K562 (cell line): ENCODE data around the gene VTCN1. TPM values are rescaled to one million over a fixed set of nuclear protein-coding genes. Genes with fewer than 3 reads are reported as not detected.

Experiments
- ATAC-seq: fragments of 200-7000 bp; cut with Tn5 transposase; 3 replicates; pipeline ENCODE4 v1.9.1; 2020; ENCODE audit warnings: moderate library complexity
- BruUV-seq: library from RNA; stranded (reverse); fragments of 400-500 nt; replicated peaks from 2 replicates; lab custom pipeline; 2021; lab: Mats Ljungman, UMichigan
- CTCF ChIA-PET: fragments of 300-600 bp; formaldehyde crosslinking; extraction: SDS; loops from one replicate; lab custom pipeline; 2021; ENCODE audit warnings: low intra/inter-chr PET ratio; lab: Yijun Ruan, JAX
- POLR2A ChIA-PET: fragments of 300-600, 350-650 bp; sonication (Branson Sonifier 250); formaldehyde crosslinking; extraction: SDS; loops from one replicate; lab custom pipeline; 2021; ENCODE audit warnings: antibody characterized with exemption, inconsistent platforms; lab: Yijun Ruan, JAX
- DNase-seq, 4 experiments: peaks; one replicate each; pipeline versions ENCODE4 v3.0.0 to v3.0.0-alpha.2; 2011 to 2018; ENCODE audit warnings: low spot score in 3 of 4, mixed read lengths in 3 of 4; ENCODE audit errors: extremely low read depth in 1 of 4
- FAIRE-seq: peaks from 2 replicates; lab custom pipeline; 2011; peaks lifted over from hg19 to GRCh38; lab: Jason Lieb, UNC
- H2AFZ ChIP-seq: 2 replicates; pipeline ENCODE4 v1.6.0; 2011; ENCODE audit warnings: low read depth, low read length, control low read depth, inconsistent platforms
- H3K27ac ChIP-seq: fragments of 200-600 bp; 3 replicates; pipeline ENCODE4 v1.8.0; 2011; ENCODE audit warnings: low read depth, mild to moderate bottlenecking, control low read depth, inconsistent platforms, low read length, moderate library complexity, mixed read lengths; ENCODE audit errors: extremely low read depth
- H3K27me3 ChIP-seq, 2 experiments: fragments of 300-600 bp in 1 of 2; 2 replicates in 1 of 2; 3 replicates in 1 of 2; pipeline versions ENCODE4 v1.6.0 to v1.8.0; 2011; ENCODE audit warnings: inconsistent platforms in 2 of 2, low read length in 2 of 2, mild to moderate bottlenecking in 1 of 2, mixed read lengths in 1 of 2, moderate library complexity in 1 of 2; ENCODE audit not compliant: control insufficient read depth in 2 of 2, insufficient read depth in 2 of 2
- H3K36me3 ChIP-seq: fragments of 300-600 bp; 3 replicates; pipeline ENCODE4 v1.8.0; 2011; ENCODE audit warnings: mild to moderate bottlenecking, low read length, inconsistent platforms; ENCODE audit not compliant: control insufficient read depth, insufficient read depth
- H3K4me1 ChIP-seq, 2 experiments: fragments of 200-600 bp in 1 of 2; replicated peaks in 1 of 2; 2 replicates in 1 of 2; 3 replicates in 1 of 2; pipeline versions ENCODE4 v1.5.1 to v1.8.0; 2011; ENCODE audit warnings: inconsistent platforms in 2 of 2, low read length in 2 of 2, mild to moderate bottlenecking in 1 of 2, mixed read lengths in 1 of 2, moderate library complexity in 1 of 2; ENCODE audit not compliant: control insufficient read depth in 2 of 2, insufficient read depth in 2 of 2
- H3K4me2 ChIP-seq: 2 replicates; pipeline ENCODE4 v1.6.1; 2011; ENCODE audit warnings: low read length, control low read depth, inconsistent platforms, mixed read lengths; ENCODE audit not compliant: insufficient read depth
- H3K4me3 ChIP-seq: fragments of 200-600 bp; sonication (generic), shearing (Covaris generic); 2 replicates; pipeline ENCODE4 v1.5.1; 2016; ENCODE audit warnings: control low read depth, inconsistent platforms
- H3K79me2 ChIP-seq: fragments of 200-600 bp; 3 replicates; pipeline ENCODE4 v1.8.0; 2011; ENCODE audit warnings: low read length, inconsistent platforms; ENCODE audit not compliant: control insufficient read depth, insufficient read depth
- H3K9ac ChIP-seq, 2 experiments: 2 replicates each; pipeline versions ENCODE4 v1.6.0 to v1.6.1; 2011; ENCODE audit warnings: low read depth in 2 of 2, low read length in 2 of 2, control low read depth in 1 of 2, inconsistent platforms in 1 of 2, mild to moderate bottlenecking in 1 of 2, mixed read lengths in 1 of 2; ENCODE audit not compliant: insufficient read depth in 1 of 2
- H3K9me1 ChIP-seq: one replicate; pipeline ENCODE4 v1.6.0; 2011; ENCODE audit warnings: inconsistent platforms, mild to moderate bottlenecking, low read length, moderate library complexity; ENCODE audit not compliant: control insufficient read depth, insufficient read depth
- H3K9me3 ChIP-seq: replicated peaks from 2 replicates; pipeline ENCODE4 v1.5.1; 2011; ENCODE audit warnings: low read depth, low read length, inconsistent platforms; ENCODE audit not compliant: control insufficient read depth, insufficient read depth
- H4K20me1 ChIP-seq: replicated peaks from 2 replicates; pipeline ENCODE4 v1.6.1; 2011; ENCODE audit warnings: low read length, inconsistent platforms, mixed read lengths; ENCODE audit not compliant: control insufficient read depth, insufficient read depth
- FOXJ3 ChIP-seq: sonication (generic); formaldehyde crosslinking; IDR thresholded peaks from 2 replicates; pipeline ENCODE4 v1.4.0; 2020; ENCODE audit warnings: mild to moderate bottlenecking, missing genetic modification reagents
- NR2C1 ChIP-seq, 2 experiments: fragments of 450-650 bp; IDR thresholded peaks; 2 replicates each; pipeline ENCODE4 v1.6.1; 2017; ENCODE audit warnings: mild to moderate bottlenecking in 2 of 2, antibody characterized with exemption in 1 of 2, inconsistent platforms in 1 of 2, missing compliant biosample characterization in 1 of 2, missing genetic modification characterization in 1 of 2
- PHF21A ChIP-seq: fragments of 450-650 bp; IDR thresholded peaks from 2 replicates; pipeline ENCODE4 v1.6.1; 2017; ENCODE audit warnings: low read depth, borderline replicate concordance
- POLR2G ChIP-seq: fragments of 200-400 bp; formaldehyde crosslinking; IDR thresholded peaks from 2 replicates; pipeline ENCODE4 v1.6.1; 2017; ENCODE audit warnings: low read depth, mild to moderate bottlenecking, antibody characterized with exemption, low read length, moderate library complexity
- WHSC1 ChIP-seq: IDR thresholded peaks from one replicate; pipeline ENCODE4 v1.6.1; 2012; ENCODE audit warnings: low read length, control low read depth, inconsistent platforms
- WGBS: fragments of 100-300 bp; shearing (Covaris generic); methylation state at CpG from one replicate; pipeline ENCODE4 v1.1.6; 2016; ENCODE audit warnings: low coverage, mixed read lengths; ENCODE audit not compliant: insufficient coverage; ENCODE audit errors: missing lambda C conversion rate; 5-methylcytosine and 5-hydroxymethylcytosine counted together
- in situ Hi-C: fragments of 300-500 bp; cut with MboI; formaldehyde crosslinking; loops from 4 replicates; pipeline ENCODE4 v1.15.0; 2018; ENCODE audit warnings: inconsistent platforms, mixed read lengths
- intact Hi-C: fragments of 100-400 bp; cut with micrococcal nuclease; formaldehyde crosslinking; loops from 2 replicates; pipeline ENCODE4 v1.14.2; 2022
- polyA plus RNA-seq, 8 experiments: library from polyadenylated mRNA; depleted of rRNA in 4 of 8; stranded (reverse) in 5 of 8; unstranded in 3 of 8; fragments of >200 nt; fragmentation: Nextera tagmentation in 2 of 8; fragmentation: Illumina TruSeq in 1 of 8; extraction: Ambion mirVana in 2 of 8; extraction: Trizol in 1 of 8; gene quantifications; 2 replicates each; pipeline versions ENCODE4 v1.2.1 to v1.2.3, GENCODE V29; 2011 to 2014; ENCODE audit warnings: inconsistent platforms in 1 of 8, missing spikeins in 1 of 8
- total RNA-seq, 7 experiments: library from RNA; depleted of rRNA in 6 of 7; stranded (reverse); fragments of >200 nt in 6 of 7; fragmentation: Illumina TruSeq in 2 of 7; extraction: Trizol in 2 of 7; gene quantifications; 2 replicates each; pipeline versions ENCODE4 v1.2.1 to v1.2.3, GENCODE V29; 2011 to 2021; ENCODE audit warnings: low replicate concordance in 1 of 7
- TF ChIP-seq, protein P1 (sequence below): fragments of 250-450 bp; sonication (Bioruptor Pico); IDR thresholded peaks from 2 replicates; pipeline ENCODE4 v1.8.0; 2022; ENCODE audit warnings: inconsistent platforms
- TF ChIP-seq, protein P2 (sequence below), 3 experiments: fragments of 200-800 bp in 1 of 3; sonication (Bioruptor generic) in 1 of 3; sonication (generic) in 1 of 3; formaldehyde crosslinking in 1 of 3; IDR thresholded peaks; 2 replicates each; pipeline versions ENCODE4 v1.6.1 to v1.8.0; 2016 to 2022; ENCODE audit warnings: mild to moderate bottlenecking in 2 of 3, missing compliant biosample characterization in 2 of 3, missing genetic modification characterization in 2 of 3, missing genetic modification reagents in 1 of 3

Gene VTCN1
- total and polyA plus RNA-seq, 9 of the 15 experiments (the other 6 are each of a cell fraction or from before 2014, with no cell fraction given): not detected

DNA sequence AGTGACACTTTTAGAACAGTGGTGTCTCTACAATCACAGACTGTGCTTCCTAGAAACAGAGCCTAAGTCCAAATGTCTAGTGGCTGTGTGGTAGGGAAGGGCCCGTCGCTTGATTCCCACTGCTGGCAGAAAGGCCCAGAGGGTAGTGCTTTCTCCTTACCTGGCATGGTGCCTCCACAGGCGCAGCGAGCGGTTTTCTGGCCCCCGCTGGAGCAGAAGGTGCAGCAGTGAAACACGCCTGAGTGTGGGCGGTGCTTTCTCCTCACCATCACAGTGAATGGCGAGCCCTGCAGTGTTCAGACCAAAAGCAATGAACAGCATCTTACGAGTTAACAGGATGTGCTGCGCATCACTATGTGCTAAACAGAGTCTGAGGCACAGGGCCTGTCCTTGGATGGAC is 97.5 kb downstream of the VTCN1 start:
- Histone ChIP-seq H3K27me3 (no peaks in the 10 kb centered on the region), H3K4me2 (no peak overlapping the region), H3K36me3 (peaks cover 5% of the 10 kb centered on the region; the same call in 1 of the 3 replicates), H4K20me1 (no peaks in the 10 kb centered on the region), H3K27ac (no peak overlapping the region), H3K4me1 (peaks cover 0 to 11% of the 10 kb centered on the region in 2 experiments; a peak in 3 of 5 replicates), H3K9me3 (no peaks in the 10 kb centered on the region), H2AFZ (no peak overlapping the region)
- in situ Hi-C loops: no loop called here
- ATAC-seq (no peak), DNase-seq (no peak)
- 84% methylated on average over 11 of the region's 11 CpGs for WGBS
- no TSS peak for BruUV-seq
- TF ChIP-seq FOXJ3 (CRISPR knock-in tag) (no peak), WHSC1 (no peak), PHF21A (no peak), NR2C1 (IDR thresholded peaks at IDR 0.05) (no peak), NR2C1 (tag; IDR thresholded peaks at IDR 0.05) (no peak), POLR2G (0 out of 2 replicates have a peak, but pooled peaks have one; percentile 5)
- TF ChIP-seq, protein P1, sequence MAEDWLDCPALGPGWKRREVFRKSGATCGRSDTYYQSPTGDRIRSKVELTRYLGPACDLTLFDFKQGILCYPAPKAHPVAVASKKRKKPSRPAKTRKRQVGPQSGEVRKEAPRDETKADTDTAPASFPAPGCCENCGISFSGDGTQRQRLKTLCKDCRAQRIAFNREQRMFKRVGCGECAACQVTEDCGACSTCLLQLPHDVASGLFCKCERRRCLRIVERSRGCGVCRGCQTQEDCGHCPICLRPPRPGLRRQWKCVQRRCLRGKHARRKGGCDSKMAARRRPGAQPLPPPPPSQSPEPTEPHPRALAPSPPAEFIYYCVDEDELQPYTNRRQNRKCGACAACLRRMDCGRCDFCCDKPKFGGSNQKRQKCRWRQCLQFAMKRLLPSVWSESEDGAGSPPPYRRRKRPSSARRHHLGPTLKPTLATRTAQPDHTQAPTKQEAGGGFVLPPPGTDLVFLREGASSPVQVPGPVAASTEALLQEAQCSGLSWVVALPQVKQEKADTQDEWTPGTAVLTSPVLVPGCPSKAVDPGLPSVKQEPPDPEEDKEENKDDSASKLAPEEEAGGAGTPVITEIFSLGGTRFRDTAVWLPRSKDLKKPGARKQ: no peak
- TF ChIP-seq, protein P2, sequence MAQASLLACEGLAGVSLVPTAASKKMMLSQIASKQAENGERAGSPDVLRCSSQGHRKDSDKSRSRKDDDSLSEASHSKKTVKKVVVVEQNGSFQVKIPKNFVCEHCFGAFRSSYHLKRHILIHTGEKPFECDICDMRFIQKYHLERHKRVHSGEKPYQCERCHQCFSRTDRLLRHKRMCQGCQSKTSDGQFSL (CRISPR knock-in tag; IDR thresholded peaks at IDR 0.05): no peak
- TF ChIP-seq, protein P2 (tag; IDR thresholded peaks at IDR 0.05): no peak
- TF ChIP-seq, all 486 proteins: peak for 1
- POLR2A ChIA-PET: interaction anchor here (0.6 to 1.4 kb wide), 5 partner anchors 10 to 48 kb away, joined by 3 to 5 read pairs (median 3); no protein-coding TSS in a partner anchor
- H3K4me3 ChIP-seq: no peak overlapping the region
- CTCF ChIA-PET: no interaction called here
- intact Hi-C loops: no loop called here
- H3K9me1 ChIP-seq: no peaks in the 10 kb centered on the region
- no peaks in the 10 kb centered on the region for H3K79me2 ChIP-seq
- FAIRE-seq: no peak
- H3K9ac ChIP-seq: 0 out of 4 replicates have a peak overlapping the region, but pooled peaks of 1 of the 2 experiments have one; percentile 16
